NCI-H2227 treated with DMSO at 0.1 percent for 48 hours (cell line): ENCODE results near the gene RPS6KA3.
"Not testable (repeated sequence)": the region's sequence is repeated elsewhere in the genome, so short reads cannot be mapped to it uniquely, and the experiment has no call there.

Source experiments
- DNase-seq: peaks from one replicate; lab custom pipeline; 2025; lab: John Stamatoyannopoulos, UW

The RPS6KA3 gene

DNA sequence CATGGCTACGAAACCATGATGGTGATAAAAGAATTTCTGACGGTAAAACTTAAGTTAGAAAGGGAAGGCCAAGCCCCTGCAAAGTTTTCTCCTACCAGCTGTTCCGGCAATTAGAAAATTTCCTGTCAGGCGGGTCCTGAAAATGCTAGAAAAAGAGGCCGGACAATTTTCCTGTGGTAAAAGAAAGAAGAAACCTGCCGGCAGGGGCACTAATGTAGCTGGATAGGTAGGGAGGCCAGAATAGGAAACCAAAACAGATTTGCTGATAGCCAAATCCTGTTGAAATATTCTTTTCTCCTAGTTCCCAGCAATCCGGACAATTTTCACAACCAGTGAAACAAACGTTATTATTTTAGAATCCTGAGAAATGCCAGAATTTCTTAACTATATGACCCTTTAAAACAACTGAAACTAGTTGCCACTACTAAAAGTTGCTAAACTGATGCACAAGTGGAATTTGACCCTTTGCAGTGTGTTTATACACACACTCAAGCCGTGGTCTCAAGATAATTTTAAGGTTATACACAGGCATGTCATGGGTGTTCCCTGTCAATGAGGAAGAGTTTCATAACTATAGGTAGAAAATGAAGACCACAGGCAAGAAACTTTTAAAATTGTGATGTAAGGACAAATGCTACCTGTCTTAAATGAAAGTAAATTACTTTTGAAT, 47.7 kb downstream of the RPS6KA3 start:
- DNase-seq: no peak

DNA sequence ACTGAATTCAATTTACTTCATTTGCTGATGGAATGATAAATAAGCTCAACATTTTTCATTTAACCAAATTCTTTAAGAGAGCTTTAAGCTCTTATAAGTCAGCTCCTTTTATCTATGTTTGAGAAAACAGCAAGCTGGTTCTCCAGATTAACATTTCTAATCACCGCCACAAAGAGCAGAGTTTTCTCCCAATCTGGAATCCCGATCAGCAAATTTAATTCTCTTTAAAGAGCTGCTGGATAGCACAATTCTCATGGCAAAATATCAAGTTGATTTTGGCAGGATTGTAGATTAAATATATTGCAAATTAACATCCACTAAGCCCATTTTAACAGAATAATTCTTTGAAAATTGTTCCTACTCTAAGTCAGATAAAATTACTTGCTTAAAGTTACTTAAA, 48.8 kb downstream of the RPS6KA3 start:
- DNase-seq: no peak

DNA sequence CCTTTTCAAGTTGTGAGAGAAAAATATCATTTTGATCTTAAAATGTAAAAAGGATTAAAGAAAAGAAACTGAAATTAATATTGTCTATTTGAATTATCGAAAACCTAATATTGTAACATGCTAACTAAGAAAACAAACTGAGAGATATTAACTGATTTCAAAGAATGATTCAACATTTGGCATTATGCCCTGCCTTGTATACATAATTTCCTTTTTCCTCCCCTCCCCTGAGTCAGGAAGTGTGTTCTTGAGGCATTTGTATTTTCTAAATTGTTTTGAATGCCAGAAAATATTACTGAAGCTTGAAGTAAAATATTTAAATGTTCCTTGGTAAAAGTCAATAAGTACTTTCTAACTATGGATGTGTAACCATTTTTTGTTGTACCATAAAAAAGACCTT, 49.4 kb downstream of the RPS6KA3 start:
- no peak for DNase-seq

DNA sequence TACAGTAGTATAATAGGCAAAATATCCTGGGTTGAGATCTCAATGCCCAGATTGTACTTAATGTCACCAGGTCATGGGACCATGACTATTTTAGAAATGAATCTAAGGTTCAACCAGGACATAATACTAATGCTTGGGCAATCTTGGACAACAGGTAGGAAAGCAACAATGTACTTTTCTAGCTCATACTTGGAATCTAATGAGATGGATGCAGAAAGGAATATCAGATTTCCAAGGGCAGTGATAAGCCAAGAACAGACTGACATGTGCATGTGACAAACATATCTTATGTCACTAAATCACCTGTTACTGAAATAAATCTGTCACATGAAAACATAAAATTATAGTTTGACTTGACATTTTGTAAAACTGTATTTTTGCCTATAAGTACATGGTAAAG, 51.1 kb downstream of the RPS6KA3 start:
- DNase-seq: no peak

- DNase-seq: no peak
Measured at GRCh38 chrX:20212486-20213089, 54.1 kb downstream of the RPS6KA3 start.

- DNase-seq: no peak
Measured at GRCh38 chrX:20211261-20211786, 55.4 kb downstream of the RPS6KA3 start.

DNA sequence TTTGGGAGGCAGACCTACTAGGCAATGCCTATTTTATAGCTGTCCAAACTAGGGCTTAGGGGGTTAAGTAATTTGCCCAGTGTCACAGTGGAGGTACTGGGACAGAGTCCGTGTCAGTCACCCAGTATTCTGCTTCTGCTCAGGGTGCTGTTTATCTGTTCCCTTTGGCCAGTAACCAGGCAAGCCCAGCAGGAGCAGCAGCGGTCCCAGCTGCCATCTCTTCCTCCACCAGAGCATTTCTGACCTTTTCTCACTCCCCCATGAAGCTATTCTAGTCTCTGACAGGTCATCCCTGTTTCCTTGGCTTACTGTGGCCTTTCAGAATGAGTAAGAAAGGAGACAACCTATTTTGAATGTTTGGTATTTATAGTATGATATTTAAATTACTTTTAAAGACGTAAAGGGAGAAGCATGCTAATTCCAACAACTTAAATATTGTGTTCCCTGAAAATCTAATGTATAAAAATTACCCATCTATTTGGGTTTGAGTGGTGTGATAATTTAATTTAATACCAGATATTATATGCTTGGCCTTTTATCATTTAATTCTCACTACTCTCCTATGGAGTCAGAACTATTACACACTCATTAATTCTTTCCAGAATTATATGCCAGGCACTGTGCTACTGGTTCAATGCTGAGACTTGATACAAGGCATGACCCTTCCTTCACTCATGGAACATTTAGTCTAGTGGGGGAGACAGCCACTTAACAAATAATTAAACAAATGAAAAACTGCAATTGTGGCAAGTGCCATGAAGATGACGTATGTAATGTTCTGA, 60.6 kb downstream of the RPS6KA3 start:
- DNase-seq: no peak

DNA sequence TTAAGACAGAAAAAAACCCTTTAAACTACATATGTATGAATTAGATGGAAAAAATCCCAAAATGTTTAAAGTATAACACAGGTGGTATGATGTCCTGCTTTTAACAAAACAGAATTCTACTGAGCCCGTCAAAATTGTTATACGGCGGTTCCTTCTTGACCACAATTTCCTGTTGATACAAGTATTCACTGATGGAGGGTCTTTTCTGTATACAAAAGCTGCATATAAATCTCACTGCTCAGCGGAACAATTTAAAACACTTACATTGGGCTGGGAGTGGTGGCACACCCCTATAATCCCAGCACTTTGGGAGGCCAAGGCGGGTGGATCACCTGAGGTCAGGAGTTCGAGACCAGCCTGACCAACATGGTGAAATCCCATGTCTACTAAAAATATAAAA, 62.4 kb downstream of the RPS6KA3 start:
- DNase-seq: no peak

DNA sequence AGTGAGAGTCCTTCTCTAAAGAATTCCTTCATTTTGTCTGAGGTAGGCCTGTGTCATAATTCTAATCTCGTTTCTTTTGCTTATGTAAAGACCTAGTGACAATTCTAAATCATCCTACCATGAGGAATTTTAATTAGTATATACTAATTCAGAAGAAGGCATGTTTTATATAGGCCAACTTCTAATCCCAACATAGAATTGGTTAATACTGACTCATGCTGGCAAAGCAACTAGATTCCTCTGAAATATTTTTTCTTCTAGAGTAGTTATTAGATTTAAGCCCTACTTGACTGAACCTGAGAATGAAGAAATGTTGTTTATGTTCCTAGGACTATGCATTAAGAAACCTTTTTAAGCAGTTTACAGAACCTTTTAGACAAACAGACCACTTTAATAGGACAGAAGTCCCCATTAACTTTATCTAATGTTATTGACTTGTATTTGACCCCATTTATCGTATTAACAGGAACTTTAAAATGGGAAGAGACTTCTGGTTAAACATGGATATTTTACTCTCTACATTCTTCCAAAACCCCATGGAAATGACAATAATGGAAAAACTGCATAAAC, 69.0 kb downstream of the RPS6KA3 start:
- no peak for DNase-seq

DNA sequence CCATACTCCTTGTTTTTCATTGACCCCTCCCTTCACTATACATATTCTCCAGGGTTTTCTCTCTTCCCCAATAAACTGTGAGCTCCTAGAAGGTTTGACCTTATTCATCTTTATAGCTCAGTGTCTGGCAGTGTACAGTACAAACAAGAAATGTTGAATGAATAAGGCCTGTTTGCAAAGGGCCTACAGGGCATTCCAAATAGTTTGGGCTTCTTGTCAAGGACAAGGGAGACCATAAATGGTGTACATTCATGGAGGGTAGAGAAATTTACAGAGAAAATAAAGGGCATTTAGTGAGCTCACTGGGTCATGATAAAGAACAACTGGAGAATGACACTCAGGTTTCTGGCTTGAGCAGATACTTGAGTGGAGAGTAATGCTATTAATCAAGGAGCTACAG, 77.5 kb downstream of the RPS6KA3 start:
- DNase-seq: no peak

- no peak for DNase-seq
Measured at GRCh38 chrX:20181598-20182329, 84.9 kb downstream of the RPS6KA3 start.

DNA sequence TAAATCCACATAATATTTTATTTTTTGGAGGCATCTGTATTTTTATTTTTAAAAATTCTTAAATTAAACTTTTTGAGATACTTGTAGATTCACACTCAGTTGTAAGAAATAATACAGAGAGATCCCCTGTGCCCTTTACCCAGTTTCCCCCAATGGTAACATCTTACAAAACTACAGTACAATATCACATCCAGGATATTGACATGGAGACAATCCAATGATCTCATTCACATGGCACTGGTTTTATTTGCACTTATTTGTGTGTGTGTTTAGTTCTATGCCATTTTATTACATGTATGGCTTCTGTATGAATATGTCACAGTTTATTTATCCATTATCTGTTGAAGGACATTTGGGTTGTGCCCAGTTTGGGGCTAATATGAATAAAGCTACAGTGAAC, 89.6 kb downstream of the RPS6KA3 start:
- no peak for DNase-seq

GRCh38 chrX:20173856-20174255, 92.9 kb downstream of the RPS6KA3 start:
- DNase-seq: no peak

DNA sequence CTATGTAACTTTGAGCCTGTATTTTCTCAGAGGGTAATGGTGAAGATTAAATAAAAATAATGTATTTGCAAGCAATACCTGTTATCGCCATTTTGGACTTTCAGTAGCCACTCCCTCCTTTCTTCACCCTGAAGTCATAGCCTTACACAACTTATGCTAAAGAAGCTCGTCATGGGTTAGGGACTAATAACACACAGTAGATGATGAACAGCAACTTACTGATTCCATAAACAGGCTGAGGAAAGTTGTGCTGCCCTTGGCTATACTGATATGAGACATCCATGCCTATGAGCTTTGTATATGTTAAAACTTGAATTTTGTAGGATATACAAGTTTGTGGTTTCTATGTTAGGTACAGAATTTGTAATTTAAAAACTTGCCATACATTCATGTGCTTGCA, 93.4 kb downstream of the RPS6KA3 start:
- DNase-seq: no peak

DNA sequence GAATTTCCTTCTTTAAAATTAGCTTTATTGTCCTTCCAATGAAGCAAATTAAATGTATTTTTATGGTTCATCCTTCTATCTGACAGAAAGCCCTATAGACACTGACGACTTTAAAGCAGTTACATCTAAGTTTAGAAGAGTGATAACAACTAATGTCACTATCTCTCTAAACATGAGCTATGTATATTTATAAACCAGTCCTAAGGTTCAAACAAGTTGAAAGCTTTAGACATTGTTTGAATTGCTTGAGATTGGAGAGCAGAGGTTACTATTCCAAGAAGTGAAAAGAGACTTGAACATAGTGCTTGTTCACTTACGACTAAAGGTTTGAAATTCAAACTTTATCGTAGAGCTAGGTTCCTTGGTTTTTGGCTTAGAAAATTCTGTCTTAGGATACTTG, 94.8 kb downstream of the RPS6KA3 start:
- no peak for DNase-seq

GRCh38 chrX:20162516-20162915, 104.2 kb downstream of the RPS6KA3 start:
- not testable (repeated sequence) for DNase-seq

- no peak for DNase-seq
Measured at GRCh38 chrX:20159797-20160385, 106.8 kb downstream of the RPS6KA3 start.

- no peak for DNase-seq
Measured at GRCh38 chrX:20151689-20152088, 115.0 kb downstream of the RPS6KA3 start.

DNA sequence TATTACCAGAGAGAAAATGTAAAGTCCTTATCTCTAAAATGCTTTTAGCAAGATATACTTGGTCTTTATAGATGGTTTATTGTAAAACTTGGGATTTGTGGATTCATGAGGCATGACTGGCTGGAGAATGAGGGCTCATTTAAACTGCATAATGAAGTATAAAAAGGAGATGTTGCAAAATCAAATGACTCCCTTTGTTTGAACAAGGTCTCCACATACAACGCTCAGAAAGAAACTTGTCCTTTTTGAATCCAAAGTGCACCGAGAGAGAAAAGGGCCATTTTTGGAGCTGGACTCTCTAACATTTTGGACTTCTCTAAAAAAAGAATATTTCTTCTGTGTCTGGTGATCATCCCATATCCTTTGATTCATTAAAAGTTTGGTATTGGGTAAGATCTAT, 117.4 kb downstream of the RPS6KA3 start:
- no peak for DNase-seq

DNA sequence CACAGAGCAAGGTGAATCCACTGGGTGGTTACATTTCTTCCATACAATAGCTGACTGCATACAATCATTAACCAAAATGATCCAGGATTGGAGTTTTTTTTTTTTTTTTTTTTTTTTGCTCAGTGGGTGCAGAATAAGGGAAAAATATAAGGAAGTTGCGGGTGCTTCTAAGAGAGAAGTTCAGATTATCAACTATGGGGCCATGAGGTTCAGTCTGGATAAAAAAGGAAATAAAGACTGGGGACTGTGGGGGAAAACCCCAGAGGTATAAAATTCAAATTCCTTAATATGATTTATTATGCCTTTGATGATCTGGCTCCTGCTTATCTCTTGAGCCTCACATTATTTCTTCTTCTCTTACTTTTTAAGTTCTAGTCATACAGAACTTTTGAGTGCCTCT, 119.1 kb downstream of the RPS6KA3 start:
- DNase-seq: no peak

DNA sequence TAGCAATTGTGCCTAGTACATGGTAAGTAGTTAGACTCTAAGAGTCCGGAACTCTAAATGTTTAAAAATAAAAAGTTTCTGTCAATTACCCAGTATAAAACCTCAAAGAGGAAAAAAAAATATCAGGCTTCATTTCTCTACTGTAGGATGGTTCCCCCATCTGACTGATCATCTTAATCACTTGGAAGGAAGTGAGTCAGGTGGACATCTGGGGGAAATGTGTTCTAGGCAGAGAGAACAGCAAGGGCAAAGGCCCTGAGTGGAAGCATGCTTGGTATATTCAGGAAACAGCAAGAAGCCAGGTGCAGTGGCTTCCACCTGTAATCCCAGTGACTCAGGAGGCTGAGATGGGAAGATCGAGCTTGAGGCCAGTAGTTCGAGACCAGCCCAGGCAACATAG, 122.2 kb downstream of the RPS6KA3 start:
- no peak for DNase-seq

- no peak for DNase-seq
Measured at GRCh38 chrX:20143561-20143960, 123.1 kb downstream of the RPS6KA3 start.
